Measurements from ENCODE around the gene GBX2. TPM values are rescaled to one million over a fixed set of nuclear protein-coding genes. Genes with fewer than 3 reads are reported as not detected.

GBX2 gene
- total RNA-seq, result not detected in 2 replicates

GRCh38 chr2:236168110-236169080 is at the start of gene GBX2:
Gene GBX2 (minus strand): TSS chr2:236168386. CDS start chr2:236167971, 415 bp downstream.

Other genes starting within 250 kb of the GBX2 start
- not detected in 2 replicates for gene ASB18, start 96.0 kb upstream of the GBX2 start, total RNA-seq

Data from nasal cavity respiratory epithelium epithelial cell of viscerocranial mucosa (primary cell).